Activated naive CD4-positive, alpha-beta T cell treated with anti-CD3 and anti-CD28 coated beads, Interleukin-2, amount 50 U/mL, for 24 hours (primary cell): ENCODE results near the gene NUSAP1.
"Not testable (repeated sequence)": the region's sequence is repeated elsewhere in the genome, so short reads cannot be mapped to it uniquely, and the experiment has no call there.

Experiments used
- H3K27ac Mint-ChIP-seq: one replicate; pipeline ENCODE4 v1.8.0; 2021; ENCODE audit warnings: mild to moderate bottlenecking, mixed read lengths
- H3K27me3 Mint-ChIP-seq: one replicate; pipeline ENCODE4 v1.8.0; 2021; ENCODE audit warnings: mixed read lengths
- H3K36me3 Mint-ChIP-seq: one replicate; pipeline ENCODE4 v1.8.0; 2021; ENCODE audit warnings: mixed read lengths
- H3K4me1 Mint-ChIP-seq: one replicate; pipeline ENCODE4 v1.8.0; 2021; ENCODE audit warnings: mixed read lengths
- H3K4me3 Mint-ChIP-seq: one replicate; pipeline ENCODE4 v1.8.0; 2021; ENCODE audit warnings: mild to moderate bottlenecking, mixed read lengths
- H3K9me3 Mint-ChIP-seq: one replicate; pipeline ENCODE4 v1.8.0; 2021; ENCODE audit warnings: mixed read lengths

Gene NUSAP1

GRCh38 chr15:41423979-41424659 is 91.4 kb downstream of the NUSAP1 start:
- Mint-ChIP-seq H3K9me3 (no peaks in the 10 kb centered on the region), H3K27ac (peak overlapping the region; percentile 73), H3K4me1 (peaks cover 39% of the 10 kb centered on the region), H3K4me3 (peak overlapping the region; percentile 0), H3K27me3 (no peaks in the 10 kb centered on the region), H3K36me3 (peaks cover 6% of the 10 kb centered on the region)

GRCh38 chr15:41424809-41425208 is 92.1 kb downstream of the NUSAP1 start:
- Mint-ChIP-seq H3K4me1 (peaks cover 42% of the 10 kb centered on the region), H3K36me3 (peaks cover 8% of the 10 kb centered on the region), H3K9me3 (no peaks in the 10 kb centered on the region), H3K27ac (no peak overlapping the region), H3K4me3 (peak overlapping the region; percentile 0), H3K27me3 (no peaks in the 10 kb centered on the region)

GRCh38 chr15:41425907-41426306 is 93.2 kb downstream of the NUSAP1 start:
- not testable (repeated sequence) for H3K36me3 Mint-ChIP-seq, H3K4me3 Mint-ChIP-seq, H3K27ac Mint-ChIP-seq, H3K27me3 Mint-ChIP-seq, H3K9me3 Mint-ChIP-seq
- H3K4me1 Mint-ChIP-seq: peaks cover 31% of the 10 kb centered on the region

- H3K4me1 Mint-ChIP-seq: peaks cover 22% of the 10 kb centered on the region
- H3K4me3 Mint-ChIP-seq: peak overlapping the region; percentile 16
Measured at GRCh38 chr15:41429003-41429890, 96.6 kb downstream of the NUSAP1 start.

More at GRCh38 chr15:41429003-41429890, 96.6 kb downstream of the NUSAP1 start:
- H3K27ac Mint-ChIP-seq: peak overlapping the region; percentile 73
- H3K36me3 Mint-ChIP-seq: peaks cover 7% of the 10 kb centered on the region
- H3K27me3 Mint-ChIP-seq: no peaks in the 10 kb centered on the region
- no peaks in the 10 kb centered on the region for H3K9me3 Mint-ChIP-seq
